ENCODE data around the gene DIPK1C.

DNA sequence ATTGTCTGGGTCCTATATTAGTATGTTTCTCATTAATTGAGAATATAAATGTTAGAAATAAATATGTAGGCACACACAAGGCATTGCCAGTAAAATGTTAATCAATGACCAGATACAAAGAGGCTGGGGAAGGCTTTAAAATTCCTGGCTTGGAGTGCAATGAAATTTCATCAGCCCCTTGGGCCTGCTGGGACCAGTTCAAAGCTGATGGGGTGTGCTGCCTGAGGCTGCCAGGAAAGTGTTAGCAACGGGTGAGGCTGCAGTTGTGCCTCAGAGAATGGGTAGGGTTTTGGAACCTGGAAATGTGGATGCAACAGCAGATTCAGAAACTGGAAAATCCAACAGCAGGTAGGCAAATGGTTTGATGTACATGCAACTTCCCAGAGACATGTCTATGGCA lies 68.9 kb downstream of the DIPK1C start:
- TF ChIP-seq, protein P1, sequence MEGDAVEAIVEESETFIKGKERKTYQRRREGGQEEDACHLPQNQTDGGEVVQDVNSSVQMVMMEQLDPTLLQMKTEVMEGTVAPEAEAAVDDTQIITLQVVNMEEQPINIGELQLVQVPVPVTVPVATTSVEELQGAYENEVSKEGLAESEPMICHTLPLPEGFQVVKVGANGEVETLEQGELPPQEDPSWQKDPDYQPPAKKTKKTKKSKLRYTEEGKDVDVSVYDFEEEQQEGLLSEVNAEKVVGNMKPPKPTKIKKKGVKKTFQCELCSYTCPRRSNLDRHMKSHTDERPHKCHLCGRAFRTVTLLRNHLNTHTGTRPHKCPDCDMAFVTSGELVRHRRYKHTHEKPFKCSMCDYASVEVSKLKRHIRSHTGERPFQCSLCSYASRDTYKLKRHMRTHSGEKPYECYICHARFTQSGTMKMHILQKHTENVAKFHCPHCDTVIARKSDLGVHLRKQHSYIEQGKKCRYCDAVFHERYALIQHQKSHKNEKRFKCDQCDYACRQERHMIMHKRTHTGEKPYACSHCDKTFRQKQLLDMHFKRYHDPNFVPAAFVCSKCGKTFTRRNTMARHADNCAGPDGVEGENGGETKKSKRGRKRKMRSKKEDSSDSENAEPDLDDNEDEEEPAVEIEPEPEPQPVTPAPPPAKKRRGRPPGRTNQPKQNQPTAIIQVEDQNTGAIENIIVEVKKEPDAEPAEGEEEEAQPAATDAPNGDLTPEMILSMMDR (conservative IDR thresholded peaks at IDR 0.05; ENCODE audit: low read depth in 2 of 2): no peak
- no peak for TF ChIP-seq ZNF114 (CRISPR knock-in tag; IDR thresholded peaks at IDR 0.05)
- TF ChIP-seq POLR2AphosphoS5 (IDR thresholded peaks at IDR 0.05; ENCODE audit: low read depth): no peak
- TF ChIP-seq EZH2phosphoT487 (IDR thresholded peaks at IDR 0.05; ENCODE audit: unreplicated experiment): no peak
- TF ChIP-seq EZH2 (IDR thresholded peaks at IDR 0.05; ENCODE audit: low read depth, unreplicated experiment): no peak
- no peak for TF ChIP-seq CREB1 (CRISPR knock-in tag; IDR thresholded peaks at IDR 0.05; ENCODE audit: low read depth)
- TF ChIP-seq, protein P2, sequence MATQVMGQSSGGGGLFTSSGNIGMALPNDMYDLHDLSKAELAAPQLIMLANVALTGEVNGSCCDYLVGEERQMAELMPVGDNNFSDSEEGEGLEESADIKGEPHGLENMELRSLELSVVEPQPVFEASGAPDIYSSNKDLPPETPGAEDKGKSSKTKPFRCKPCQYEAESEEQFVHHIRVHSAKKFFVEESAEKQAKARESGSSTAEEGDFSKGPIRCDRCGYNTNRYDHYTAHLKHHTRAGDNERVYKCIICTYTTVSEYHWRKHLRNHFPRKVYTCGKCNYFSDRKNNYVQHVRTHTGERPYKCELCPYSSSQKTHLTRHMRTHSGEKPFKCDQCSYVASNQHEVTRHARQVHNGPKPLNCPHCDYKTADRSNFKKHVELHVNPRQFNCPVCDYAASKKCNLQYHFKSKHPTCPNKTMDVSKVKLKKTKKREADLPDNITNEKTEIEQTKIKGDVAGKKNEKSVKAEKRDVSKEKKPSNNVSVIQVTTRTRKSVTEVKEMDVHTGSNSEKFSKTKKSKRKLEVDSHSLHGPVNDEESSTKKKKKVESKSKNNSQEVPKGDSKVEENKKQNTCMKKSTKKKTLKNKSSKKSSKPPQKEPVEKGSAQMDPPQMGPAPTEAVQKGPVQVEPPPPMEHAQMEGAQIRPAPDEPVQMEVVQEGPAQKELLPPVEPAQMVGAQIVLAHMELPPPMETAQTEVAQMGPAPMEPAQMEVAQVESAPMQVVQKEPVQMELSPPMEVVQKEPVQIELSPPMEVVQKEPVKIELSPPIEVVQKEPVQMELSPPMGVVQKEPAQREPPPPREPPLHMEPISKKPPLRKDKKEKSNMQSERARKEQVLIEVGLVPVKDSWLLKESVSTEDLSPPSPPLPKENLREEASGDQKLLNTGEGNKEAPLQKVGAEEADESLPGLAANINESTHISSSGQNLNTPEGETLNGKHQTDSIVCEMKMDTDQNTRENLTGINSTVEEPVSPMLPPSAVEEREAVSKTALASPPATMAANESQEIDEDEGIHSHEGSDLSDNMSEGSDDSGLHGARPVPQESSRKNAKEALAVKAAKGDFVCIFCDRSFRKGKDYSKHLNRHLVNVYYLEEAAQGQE (IDR thresholded peaks at IDR 0.05; ENCODE audit: unreplicated experiment): no peak
- TF ChIP-seq NANOG (IDR thresholded peaks at IDR 0.05; ENCODE audit: borderline replicate concordance): no peak
- TF ChIP-seq, protein P3, sequence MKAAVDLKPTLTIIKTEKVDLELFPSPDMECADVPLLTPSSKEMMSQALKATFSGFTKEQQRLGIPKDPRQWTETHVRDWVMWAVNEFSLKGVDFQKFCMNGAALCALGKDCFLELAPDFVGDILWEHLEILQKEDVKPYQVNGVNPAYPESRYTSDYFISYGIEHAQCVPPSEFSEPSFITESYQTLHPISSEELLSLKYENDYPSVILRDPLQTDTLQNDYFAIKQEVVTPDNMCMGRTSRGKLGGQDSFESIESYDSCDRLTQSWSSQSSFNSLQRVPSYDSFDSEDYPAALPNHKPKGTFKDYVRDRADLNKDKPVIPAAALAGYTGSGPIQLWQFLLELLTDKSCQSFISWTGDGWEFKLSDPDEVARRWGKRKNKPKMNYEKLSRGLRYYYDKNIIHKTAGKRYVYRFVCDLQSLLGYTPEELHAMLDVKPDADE (IDR thresholded peaks at IDR 0.05): no peak
- TF ChIP-seq JUNB (IDR thresholded peaks at IDR 0.05; ENCODE audit: unreplicated experiment): no peak
- no peak for TF ChIP-seq ZNF331 (CRISPR knock-in tag; IDR thresholded peaks at IDR 0.05; ENCODE audit: low read depth)
- TF ChIP-seq STAT1 (IDR thresholded peaks at IDR 0.05; ENCODE audit: unreplicated experiment): no peak
- TF ChIP-seq, protein P4, sequence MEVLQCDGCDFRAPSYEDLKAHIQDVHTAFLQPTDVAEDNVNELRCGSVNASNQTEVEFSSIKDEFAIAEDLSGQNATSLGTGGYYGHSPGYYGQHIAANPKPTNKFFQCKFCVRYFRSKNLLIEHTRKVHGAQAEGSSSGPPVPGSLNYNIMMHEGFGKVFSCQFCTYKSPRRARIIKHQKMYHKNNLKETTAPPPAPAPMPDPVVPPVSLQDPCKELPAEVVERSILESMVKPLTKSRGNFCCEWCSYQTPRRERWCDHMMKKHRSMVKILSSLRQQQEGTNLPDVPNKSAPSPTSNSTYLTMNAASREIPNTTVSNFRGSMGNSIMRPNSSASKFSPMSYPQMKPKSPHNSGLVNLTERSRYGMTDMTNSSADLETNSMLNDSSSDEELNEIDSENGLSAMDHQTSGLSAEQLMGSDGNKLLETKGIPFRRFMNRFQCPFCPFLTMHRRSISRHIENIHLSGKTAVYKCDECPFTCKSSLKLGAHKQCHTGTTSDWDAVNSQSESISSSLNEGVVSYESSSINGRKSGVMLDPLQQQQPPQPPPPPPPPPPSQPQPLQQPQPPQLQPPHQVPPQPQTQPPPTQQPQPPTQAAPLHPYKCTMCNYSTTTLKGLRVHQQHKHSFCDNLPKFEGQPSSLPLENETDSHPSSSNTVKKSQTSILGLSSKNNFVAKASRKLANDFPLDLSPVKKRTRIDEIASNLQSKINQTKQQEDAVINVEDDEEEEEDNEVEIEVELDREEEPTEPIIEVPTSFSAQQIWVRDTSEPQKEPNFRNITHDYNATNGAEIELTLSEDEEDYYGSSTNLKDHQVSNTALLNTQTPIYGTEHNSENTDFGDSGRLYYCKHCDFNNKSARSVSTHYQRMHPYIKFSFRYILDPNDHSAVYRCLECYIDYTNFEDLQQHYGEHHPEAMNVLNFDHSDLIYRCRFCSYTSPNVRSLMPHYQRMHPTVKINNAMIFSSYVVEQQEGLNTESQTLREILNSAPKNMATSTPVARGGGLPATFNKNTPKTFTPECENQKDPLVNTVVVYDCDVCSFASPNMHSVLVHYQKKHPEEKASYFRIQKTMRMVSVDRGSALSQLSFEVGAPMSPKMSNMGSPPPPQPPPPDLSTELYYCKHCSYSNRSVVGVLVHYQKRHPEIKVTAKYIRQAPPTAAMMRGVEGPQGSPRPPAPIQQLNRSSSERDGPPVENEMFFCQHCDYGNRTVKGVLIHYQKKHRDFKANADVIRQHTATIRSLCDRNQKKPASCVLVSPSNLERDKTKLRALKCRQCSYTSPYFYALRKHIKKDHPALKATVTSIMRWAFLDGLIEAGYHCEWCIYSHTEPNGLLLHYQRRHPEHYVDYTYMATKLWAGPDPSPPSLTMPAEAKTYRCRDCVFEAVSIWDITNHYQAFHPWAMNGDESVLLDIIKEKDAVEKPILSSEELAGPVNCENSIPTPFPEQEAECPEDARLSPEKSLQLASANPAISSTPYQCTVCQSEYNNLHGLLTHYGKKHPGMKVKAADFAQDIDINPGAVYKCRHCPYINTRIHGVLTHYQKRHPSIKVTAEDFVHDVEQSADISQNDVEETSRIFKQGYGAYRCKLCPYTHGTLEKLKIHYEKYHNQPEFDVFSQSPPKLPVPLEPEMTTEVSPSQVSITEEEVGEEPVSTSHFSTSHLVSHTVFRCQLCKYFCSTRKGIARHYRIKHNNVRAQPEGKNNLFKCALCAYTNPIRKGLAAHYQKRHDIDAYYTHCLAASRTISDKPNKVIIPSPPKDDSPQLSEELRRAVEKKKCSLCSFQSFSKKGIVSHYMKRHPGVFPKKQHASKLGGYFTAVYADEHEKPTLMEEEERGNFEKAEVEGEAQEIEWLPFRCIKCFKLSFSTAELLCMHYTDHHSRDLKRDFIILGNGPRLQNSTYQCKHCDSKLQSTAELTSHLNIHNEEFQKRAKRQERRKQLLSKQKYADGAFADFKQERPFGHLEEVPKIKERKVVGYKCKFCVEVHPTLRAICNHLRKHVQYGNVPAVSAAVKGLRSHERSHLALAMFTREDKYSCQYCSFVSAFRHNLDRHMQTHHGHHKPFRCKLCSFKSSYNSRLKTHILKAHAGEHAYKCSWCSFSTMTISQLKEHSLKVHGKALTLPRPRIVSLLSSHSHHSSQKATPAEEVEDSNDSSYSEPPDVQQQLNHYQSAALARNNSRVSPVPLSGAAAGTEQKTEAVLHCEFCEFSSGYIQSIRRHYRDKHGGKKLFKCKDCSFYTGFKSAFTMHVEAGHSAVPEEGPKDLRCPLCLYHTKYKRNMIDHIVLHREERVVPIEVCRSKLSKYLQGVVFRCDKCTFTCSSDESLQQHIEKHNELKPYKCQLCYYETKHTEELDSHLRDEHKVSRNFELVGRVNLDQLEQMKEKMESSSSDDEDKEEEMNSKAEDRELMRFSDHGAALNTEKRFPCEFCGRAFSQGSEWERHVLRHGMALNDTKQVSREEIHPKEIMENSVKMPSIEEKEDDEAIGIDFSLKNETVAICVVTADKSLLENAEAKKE (CRISPR knock-in tag; IDR thresholded peaks at IDR 0.05): no peak
